ENCODE measurements around the gene BHLHE40.

- no peak for TF ChIP-seq YY1 (IDR thresholded peaks at IDR 0.05; ENCODE audit: insufficient read depth, insufficient read length)
- no peak for TF ChIP-seq ZNF274 (IDR thresholded peaks at IDR 0.05; ENCODE audit: low read depth, low read length)
Observed at GRCh38 chr3:4971838-4972237, 7.4 kb upstream of the BHLHE40 start.
